Astrocyte (in vitro differentiated cells and primary cell): ENCODE data around the gene FGD4. TPM values are rescaled to one million over a fixed set of nuclear protein-coding genes. Genes with fewer than 3 reads are reported as not detected.

Experiments
- DNase-seq: peaks from one replicate; pipeline ENCODE4 v3.0.0-alpha.2; 2010; ENCODE audit warnings: low read depth
- FAIRE-seq: peaks from 2 replicates; lab custom pipeline; 2011; peaks lifted over from hg19 to GRCh38; lab: Jason Lieb, UNC
- H2AFZ ChIP-seq: 2 replicates; pipeline ENCODE4 v1.6.0; 2012; ENCODE audit warnings: low read depth, low read length, inconsistent platforms
- H3K27ac ChIP-seq: 2 replicates; pipeline ENCODE4 v1.5.1; 2011; ENCODE audit warnings: low read depth, low read length, inconsistent platforms
- H3K27me3 ChIP-seq: 2 replicates; pipeline ENCODE4 v1.6.0; 2011; ENCODE audit warnings: low read length, inconsistent platforms; ENCODE audit not compliant: insufficient read depth
- H3K36me3 ChIP-seq: 2 replicates; pipeline ENCODE4 v1.5.1; 2011; ENCODE audit warnings: low read length, inconsistent platforms; ENCODE audit not compliant: insufficient read depth
- H3K4me1 ChIP-seq: 2 replicates; pipeline ENCODE4 v1.5.1; 2011; ENCODE audit warnings: low read length, inconsistent platforms; ENCODE audit not compliant: insufficient read depth
- H3K4me2 ChIP-seq: 2 replicates; pipeline ENCODE4 v1.6.0; 2012; ENCODE audit warnings: low read length, inconsistent platforms
- H3K4me3 ChIP-seq: 2 replicates; pipeline ENCODE4 v1.5.1; 2011; ENCODE audit warnings: low read depth, mild to moderate bottlenecking, low read length, inconsistent platforms; ENCODE audit not compliant: insufficient read depth
- H3K79me2 ChIP-seq: 2 replicates; pipeline ENCODE4 v1.6.0; 2012; ENCODE audit warnings: mild to moderate bottlenecking, low read length, inconsistent platforms; ENCODE audit not compliant: insufficient read depth
- H3K9ac ChIP-seq: 2 replicates; pipeline ENCODE4 v1.6.0; 2012; ENCODE audit warnings: mild to moderate bottlenecking, low read length, inconsistent platforms
- H3K9me3 ChIP-seq: 2 replicates; pipeline ENCODE4 v1.5.1; 2012; ENCODE audit warnings: low read depth, mild to moderate bottlenecking, low read length, inconsistent platforms; ENCODE audit not compliant: insufficient read depth
- H4K20me1 ChIP-seq: 2 replicates; pipeline ENCODE4 v1.6.0; 2012; ENCODE audit warnings: low read length, inconsistent platforms; ENCODE audit not compliant: insufficient read depth
- H3K27ac Mint-ChIP-seq: one replicate; pipeline ENCODE4 v1.8.0; 2021; ENCODE audit warnings: mild to moderate bottlenecking, mixed read lengths; ENCODE audit not compliant: unreplicated experiment
- H3K27me3 Mint-ChIP-seq: one replicate; pipeline ENCODE4 v1.8.0; 2021; ENCODE audit warnings: low read depth, mixed read lengths; ENCODE audit not compliant: unreplicated experiment
- H3K36me3 Mint-ChIP-seq: one replicate; pipeline ENCODE4 v1.8.0; 2021; ENCODE audit warnings: low read depth, mixed read lengths; ENCODE audit not compliant: unreplicated experiment
- H3K4me1 Mint-ChIP-seq: one replicate; pipeline ENCODE4 v1.8.0; 2021; ENCODE audit warnings: low read depth, mixed read lengths; ENCODE audit not compliant: unreplicated experiment
- H3K4me3 Mint-ChIP-seq: one replicate; pipeline ENCODE4 v1.8.0; 2021; ENCODE audit warnings: mild to moderate bottlenecking, moderate library complexity, mixed read lengths; ENCODE audit not compliant: unreplicated experiment
- H3K9me3 Mint-ChIP-seq: one replicate; pipeline ENCODE4 v1.8.0; 2021; ENCODE audit warnings: mild to moderate bottlenecking, mixed read lengths; ENCODE audit not compliant: unreplicated experiment
- CTCF ChIP-seq: IDR thresholded peaks from 2 replicates; pipeline ENCODE4 v1.5.1; 2011; ENCODE audit warnings: low read depth, mild to moderate bottlenecking, inconsistent platforms, low read length, moderate library complexity; ENCODE audit not compliant: insufficient read depth
- EZH2 ChIP-seq: IDR thresholded peaks from 2 replicates; pipeline ENCODE4 v1.6.1; 2012; ENCODE audit warnings: mild to moderate bottlenecking, low read length, inconsistent platforms; ENCODE audit not compliant: insufficient read depth
- total RNA-seq: library from RNA; stranded (reverse); gene quantifications from 2 replicates; pipeline ENCODE4 v1.2.1, GENCODE V29; 2021

Gene FGD4
- total RNA-seq, 1 donor from 2014 or later: 18.7 TPM

- Histone ChIP-seq H3K36me3 (peaks cover 9% of the 10 kb centered on the region), H3K9me3 (no peaks in the 10 kb centered on the region), H3K4me2 (no peak overlapping the region), H2AFZ (no peak overlapping the region), H3K4me3 (no peak overlapping the region), H3K27me3 (no peaks in the 10 kb centered on the region), H3K79me2 (no peaks in the 10 kb centered on the region), H3K27ac (no peak overlapping the region), H3K4me1 (no peaks in the 10 kb centered on the region), H4K20me1 (no peaks in the 10 kb centered on the region), H3K9ac (no peak overlapping the region)
- H3K4me3 Mint-ChIP-seq: no peak overlapping the region
- no peaks in the 10 kb centered on the region for H3K9me3 Mint-ChIP-seq
- TF ChIP-seq CTCF (no peak), EZH2 (no peak)
- H3K27me3 Mint-ChIP-seq: no peaks in the 10 kb centered on the region
- H3K27ac Mint-ChIP-seq: no peak overlapping the region
- FAIRE-seq (no peak), DNase-seq (no peak)
- peaks cover 2% of the 10 kb centered on the region for H3K36me3 Mint-ChIP-seq
- no peaks in the 10 kb centered on the region for H3K4me1 Mint-ChIP-seq
Observed at GRCh38 chr12:32598688-32599087, 199.3 kb downstream of the FGD4 start.

- H3K4me3 ChIP-seq: no peak overlapping the region
- H3K27ac ChIP-seq: no peak overlapping the region
- no peaks in the 10 kb centered on the region for H4K20me1 ChIP-seq
- Mint-ChIP-seq H3K36me3 (peaks cover 2% of the 10 kb centered on the region), H3K27ac (no peak overlapping the region), H3K9me3 (no peaks in the 10 kb centered on the region), H3K4me1 (peaks cover 7% of the 10 kb centered on the region), H3K4me3 (no peak overlapping the region), H3K27me3 (no peaks in the 10 kb centered on the region)
- FAIRE-seq: no peak
- H3K79me2 ChIP-seq: no peaks in the 10 kb centered on the region
- no peak for TF ChIP-seq CTCF
- no peak for TF ChIP-seq EZH2
- H3K9me3 ChIP-seq: no peaks in the 10 kb centered on the region
- peaks cover 9% of the 10 kb centered on the region for H3K36me3 ChIP-seq
- DNase-seq: no peak
- H3K27me3 ChIP-seq: no peaks in the 10 kb centered on the region
- no peaks in the 10 kb centered on the region for H3K4me1 ChIP-seq
- H3K9ac ChIP-seq: no peak overlapping the region
- no peak overlapping the region for H2AFZ ChIP-seq
- H3K4me2 ChIP-seq: no peak overlapping the region
Observed at GRCh38 chr12:32600681-32601080, 201.3 kb downstream of the FGD4 start.

- Histone ChIP-seq H3K4me3 (no peak overlapping the region), H3K27me3 (no peaks in the 10 kb centered on the region), H3K79me2 (no peaks in the 10 kb centered on the region), H3K9me3 (no peaks in the 10 kb centered on the region), H4K20me1 (no peaks in the 10 kb centered on the region), H3K4me1 (no peaks in the 10 kb centered on the region), H3K36me3 (peaks cover 12% of the 10 kb centered on the region), H3K4me2 (no peak overlapping the region), H3K27ac (no peak overlapping the region), H3K9ac (no peak overlapping the region), H2AFZ (no peak overlapping the region)
- peaks cover 2% of the 10 kb centered on the region for H3K36me3 Mint-ChIP-seq
- H3K27ac Mint-ChIP-seq: no peak overlapping the region
- no peaks in the 10 kb centered on the region for H3K27me3 Mint-ChIP-seq
- DNase-seq: no peak
- H3K4me3 Mint-ChIP-seq: no peak overlapping the region
- peaks cover 7% of the 10 kb centered on the region for H3K4me1 Mint-ChIP-seq
- FAIRE-seq: no peak
- H3K9me3 Mint-ChIP-seq: no peaks in the 10 kb centered on the region
- TF ChIP-seq CTCF (no peak), EZH2 (no peak)
Observed at GRCh38 chr12:32603071-32603470, 203.7 kb downstream of the FGD4 start.
